ENCODE measurements around the gene UNC13C.

DNA sequence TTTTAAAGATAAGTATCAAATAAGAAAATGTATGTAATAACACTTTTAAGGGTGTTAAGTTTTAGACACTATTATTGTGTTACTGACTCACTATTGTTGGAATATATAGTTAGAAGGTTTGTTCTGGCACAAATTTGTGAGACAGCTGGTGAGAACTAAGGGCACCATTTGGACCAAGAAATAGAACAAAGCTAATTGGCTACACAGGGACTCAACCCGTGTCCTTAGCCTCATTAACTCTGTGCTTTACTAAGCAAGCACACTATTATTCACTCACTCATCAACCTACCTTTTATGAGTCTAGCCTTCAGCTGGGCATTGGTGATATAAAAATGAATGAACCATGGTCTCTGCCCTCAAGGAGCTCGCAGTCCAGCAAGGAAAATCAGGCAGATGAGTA is 4.1 kb upstream of the UNC13C start:
- TF ChIP-seq MXI1 (conservative IDR thresholded peaks at IDR 0.05; ENCODE audit: poor library complexity, severe bottlenecking) = no peak
- TF ChIP-seq EZH2 (IDR thresholded peaks at IDR 0.05; ENCODE audit: borderline replicate concordance, insufficient read depth, low read length, poor library complexity, severe bottlenecking) = no peak
- TF ChIP-seq TAF1 (IDR thresholded peaks at IDR 0.05; ENCODE audit: low read depth) = no peak
- TF ChIP-seq CTCF (IDR thresholded peaks at IDR 0.05; ENCODE audit: poor library complexity, severe bottlenecking) = no peak
- no peak for TF ChIP-seq POLR2AphosphoS5 (IDR thresholded peaks at IDR 0.05)
- no peak for TF ChIP-seq EP300 (conservative IDR thresholded peaks at IDR 0.05; ENCODE audit: poor library complexity, severe bottlenecking)
- TF ChIP-seq RAD21 (conservative IDR thresholded peaks at IDR 0.05) = no peak
- TF ChIP-seq REST (IDR thresholded peaks at IDR 0.05; ENCODE audit: borderline replicate concordance) = no peak

Measured in neural cell (in vitro differentiated cells).